ENCODE measurements around the gene ANKRD11.

DNA sequence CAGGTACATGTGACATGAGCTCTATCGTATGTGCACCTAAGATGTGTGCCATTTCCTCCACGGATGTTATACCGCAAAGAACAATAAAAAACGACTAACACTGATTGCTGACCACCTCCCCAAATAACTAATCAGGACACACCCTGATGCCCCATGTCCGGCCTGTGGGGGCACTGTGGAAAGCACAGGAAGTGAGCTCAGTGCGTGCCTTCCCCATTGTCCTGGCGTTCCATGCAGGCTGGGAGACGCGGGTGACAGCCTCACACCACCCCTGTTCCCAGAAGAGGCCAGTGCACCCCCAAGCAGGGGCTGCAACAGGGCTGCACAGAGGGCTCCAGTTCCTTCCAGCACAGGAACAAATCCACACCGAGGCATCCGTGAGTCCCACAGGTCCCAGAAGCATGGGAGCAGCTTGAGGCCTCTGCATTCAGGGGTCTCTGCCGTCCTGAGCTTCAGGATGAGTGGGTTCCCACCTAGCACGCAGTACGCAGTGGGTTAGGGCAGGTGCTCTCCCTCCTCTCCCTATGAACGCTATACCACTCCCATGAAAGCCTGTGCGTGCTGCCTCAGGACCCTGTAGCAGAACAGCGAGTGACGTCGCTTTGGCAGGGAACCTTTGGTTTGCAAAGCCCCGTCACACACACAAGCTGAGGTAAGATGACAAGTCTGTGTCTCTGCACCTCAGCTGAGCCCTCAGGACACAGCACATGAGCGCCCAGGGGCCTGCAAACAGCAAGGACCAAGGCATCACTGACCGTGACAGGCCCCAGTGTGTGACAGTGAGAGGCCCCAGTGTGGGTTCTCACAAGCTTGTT, 155.2 kb downstream of the ANKRD11 start:
- TF ChIP-seq POLR2A (IDR thresholded peaks at IDR 0.05; ENCODE audit: low read length) (no peak), GATA1 (IDR thresholded peaks at IDR 0.05; ENCODE audit: low read depth, low read length) (no peak)
